GM18505 (cell line): ENCODE measurements around the gene GLS.
"Not testable (repeated sequence)": the region's sequence is repeated elsewhere in the genome, so short reads cannot be mapped to it uniquely, and the experiment has no call there.

ENCODE experiments used
- ATAC-seq: cut with Tn5 transposase; IDR thresholded peaks from one replicate; pipeline ENCODE4 v1.9.1; 2021; ENCODE audit not compliant: unreplicated experiment
- POLR2A ChIP-seq: IDR thresholded peaks from 4 replicates; pipeline ENCODE4 v1.6.1; 2011; ENCODE audit warnings: borderline replicate concordance; ENCODE audit not compliant: insufficient read depth, insufficient read length; ENCODE audit errors: extremely low read depth

Gene GLS

GRCh38 chr2:190940454-190940853, 59.8 kb downstream of the GLS start:
- no peak for TF ChIP-seq POLR2A
- ATAC-seq, result no peak

GRCh38 chr2:190941571-190941970, 61.0 kb downstream of the GLS start:
- ATAC-seq, result no peak
- peak; percentile 14 for TF ChIP-seq POLR2A

GRCh38 chr2:190942697-190943096, 62.1 kb downstream of the GLS start:
- no peak for ATAC-seq
- no peak for TF ChIP-seq POLR2A

- TF ChIP-seq POLR2A, result no peak
- ATAC-seq, result no peak
These were observed 63.1 kb downstream of the GLS start for GRCh38 chr2:190943706-190944105.

- ATAC-seq, result no peak
- no peak for TF ChIP-seq POLR2A
These were observed 66.5 kb downstream of the GLS start for GRCh38 chr2:190947141-190947540.

GRCh38 chr2:190947711-190948251, 67.2 kb downstream of the GLS start:
- peak; percentile 66 for ATAC-seq
- TF ChIP-seq POLR2A, result no peak

- no peak for ATAC-seq
- no peak for TF ChIP-seq POLR2A
These were observed 68.0 kb downstream of the GLS start for GRCh38 chr2:190948671-190949070.

- no peak for TF ChIP-seq POLR2A
- no peak for ATAC-seq
These were observed 70.0 kb downstream of the GLS start for GRCh38 chr2:190950566-190950991.

GRCh38 chr2:190953257-190953656, 72.6 kb downstream of the GLS start:
- no peak for ATAC-seq
- TF ChIP-seq POLR2A, result no peak

GRCh38 chr2:190959911-190960788, 79.5 kb downstream of the GLS start:
- TF ChIP-seq POLR2A, result peak; percentile 43
- no peak for ATAC-seq

- ATAC-seq, result not testable (repeated sequence)
These were observed 80.5 kb downstream of the GLS start for GRCh38 chr2:190961117-190961516.

- peak; percentile 63 for TF ChIP-seq POLR2A
- no peak for ATAC-seq
These were observed 81.4 kb downstream of the GLS start for GRCh38 chr2:190961918-190962487.

GRCh38 chr2:190963088-190963487, 82.5 kb downstream of the GLS start:
- TF ChIP-seq POLR2A, result no peak
- no peak for ATAC-seq
